Left hindlimb (tissue), 1 donor: ENCODE measurements around the gene BUB1B.

Source experiments
- DNase-seq: peaks from one replicate; pipeline ENCODE4 v3.0.0-alpha.2; 2018

BUB1B gene

GRCh38 chr15:40183636-40184463, 23.0 kb downstream of the BUB1B start:
- no peak for DNase-seq

GRCh38 chr15:40190591-40190990, 29.7 kb downstream of the BUB1B start:
- no peak for DNase-seq

- no peak for DNase-seq
Observed at GRCh38 chr15:40192942-40193341, 32.1 kb downstream of the BUB1B start.

GRCh38 chr15:40197434-40197833, 36.6 kb downstream of the BUB1B start:
- no peak for DNase-seq

GRCh38 chr15:40198355-40199085, 37.7 kb downstream of the BUB1B start:
- no peak for DNase-seq

- DNase-seq = no peak
Observed at GRCh38 chr15:40204100-40204499, 43.2 kb downstream of the BUB1B start.

- DNase-seq = no peak
Observed at GRCh38 chr15:40217166-40217824, 56.4 kb downstream of the BUB1B start.

GRCh38 chr15:40219801-40220200, 58.9 kb downstream of the BUB1B start:
- no peak for DNase-seq

GRCh38 chr15:40222131-40222530, 61.3 kb downstream of the BUB1B start:
- no peak for DNase-seq

- DNase-seq = no peak
Observed at GRCh38 chr15:40226736-40227135, 65.9 kb downstream of the BUB1B start.

- DNase-seq = no peak
Observed at GRCh38 chr15:40229316-40229715, 68.4 kb downstream of the BUB1B start.

- DNase-seq = no peak
Observed at GRCh38 chr15:40229956-40230355, 69.1 kb downstream of the BUB1B start.

- DNase-seq = no peak
Observed at GRCh38 chr15:40232625-40233070, 71.8 kb downstream of the BUB1B start.

GRCh38 chr15:40233727-40234577, 73.1 kb downstream of the BUB1B start:
- DNase-seq = no peak

GRCh38 chr15:40234783-40235182, 73.9 kb downstream of the BUB1B start:
- no peak for DNase-seq

GRCh38 chr15:40235201-40235885, 74.5 kb downstream of the BUB1B start:
- no peak for DNase-seq

GRCh38 chr15:40238532-40239403, 77.9 kb downstream of the BUB1B start, which contains the start of gene PAK6:
PAK6 (plus strand) TSS chr15:40239063; CDS start chr15:40264786, 25,723 bp downstream.
- no peak for DNase-seq

GRCh38 chr15:40239404-40239692, 78.5 kb downstream of the BUB1B start:
- no peak for DNase-seq

- no peak for DNase-seq
Observed at GRCh38 chr15:40239693-40240618, 79.1 kb downstream of the BUB1B start.
